HCT116 (cell line): ENCODE data around the gene SARS2. TPM values are rescaled to one million over a fixed set of nuclear protein-coding genes. Genes with fewer than 3 reads are reported as not detected.

ENCODE experiments used
- ATAC-seq: fragments of 200-7000 bp; cut with Tn5 transposase; 2 replicates; pipeline ENCODE4 v1.9.1; 2020; ENCODE audit warnings: mild to moderate bottlenecking, moderate library complexity
- BruUV-seq: library from RNA; stranded (reverse); fragments of 400-500 nt; replicated peaks from 2 replicates; lab custom pipeline; 2021; lab: Mats Ljungman, UMichigan
- CTCF ChIA-PET: fragments of 300-600 bp; sonication (Branson Sonifier 250); formaldehyde crosslinking; loops from one replicate; lab custom pipeline; 2021; ENCODE audit warnings: antibody characterized with exemption; lab: Charles Lee
- POLR2A ChIA-PET: fragments of 300-600, 350-600 bp; sonication (Branson Sonifier 250); formaldehyde crosslinking; loops from one replicate; lab custom pipeline; 2021; ENCODE audit warnings: antibody characterized with exemption; lab: Charles Lee
- RAD21 ChIA-PET, 2 experiments: fragments of 300-600 bp; sonication (Branson Sonifier 250); formaldehyde crosslinking; loops; one replicate each; lab custom pipeline; 2023; ENCODE audit warnings: low total read pairs in 2 of 2; ENCODE audit not compliant: uncharacterized antibody in 2 of 2, unreplicated experiment in 2 of 2, low non-redundant PET in 1 of 2; lab: Charles Lee
- DNase-seq: peaks from one replicate; pipeline ENCODE4 v3.0.0-alpha.2; 2010; ENCODE audit warnings: low read depth, low spot score
- H2AFZ ChIP-seq: fragments of 200-600 bp; shearing (Covaris generic), sonication (generic); 2 replicates; pipeline ENCODE4 v1.6.1; 2017; ENCODE audit warnings: low read depth, mixed run types, mixed read lengths, antibody characterized with exemption, low read length; ENCODE audit not compliant: poor library complexity, severe bottlenecking
- H3K27ac ChIP-seq: 2 replicates; pipeline ENCODE4 v1.5.1; 2012; ENCODE audit warnings: low read depth, low read length
- H3K27me3 ChIP-seq: fragments of 200-600 bp; sonication (generic); 2 replicates; pipeline ENCODE4 v1.6.1; 2016; ENCODE audit warnings: mixed run types, low read length, mixed read lengths; ENCODE audit not compliant: insufficient read depth
- H3K36me3 ChIP-seq, 2 experiments: fragments of 200-500 bp in 1 of 2; fragments of 200-600 bp in 1 of 2; sonication (Bioruptor generic) in 1 of 2; sonication (generic) in 1 of 2; 2 replicates each; pipeline versions ENCODE4 v1.5.1 to v1.6.1; 2014 to 2016; ENCODE audit warnings: low read length in 2 of 2, inconsistent platforms in 1 of 2, mixed read lengths in 1 of 2, mixed run types in 1 of 2; ENCODE audit not compliant: insufficient read depth in 2 of 2, control insufficient read depth in 1 of 2
- H3K4me1 ChIP-seq, 2 experiments: fragments of 200-600 bp in 1 of 2; sonication (generic) in 1 of 2; 2 replicates each; pipeline versions ENCODE4 v1.5.1 to v1.6.1; 2012 to 2017; ENCODE audit warnings: low read length in 2 of 2, inconsistent platforms in 1 of 2, mild to moderate bottlenecking in 1 of 2, mixed read lengths in 1 of 2, mixed run types in 1 of 2, moderate library complexity in 1 of 2; ENCODE audit not compliant: insufficient read depth in 2 of 2, control insufficient read depth in 1 of 2
- H3K4me2 ChIP-seq: fragments of 200-600 bp; sonication (generic); 2 replicates; pipeline ENCODE4 v1.6.1; 2017; ENCODE audit warnings: mixed run types, low read length, mixed read lengths
- H3K4me3 ChIP-seq, 2 experiments: fragments of 200-600 bp in 1 of 2; sonication (generic) in 1 of 2; replicated peaks in 1 of 2; 2 replicates each; pipeline ENCODE4 v1.5.1; 2011 to 2016; ENCODE audit warnings: low read length in 2 of 2, control low read depth in 1 of 2, low read depth in 1 of 2, mild to moderate bottlenecking in 1 of 2, mixed read lengths in 1 of 2, mixed run types in 1 of 2
- H3K79me2 ChIP-seq: fragments of 200-600 bp; sonication (generic); 2 replicates; pipeline ENCODE4 v1.6.1; 2017; ENCODE audit warnings: mild to moderate bottlenecking, mixed run types, low read length, moderate library complexity, mixed read lengths; ENCODE audit not compliant: insufficient read depth
- H3K9ac ChIP-seq: fragments of 200-600 bp; sonication (generic); 2 replicates; pipeline ENCODE4 v1.6.1; 2016; ENCODE audit warnings: low read length, mixed read lengths
- H3K9me2 ChIP-seq: fragments of 200-600 bp; sonication (generic), shearing (Covaris generic); 2 replicates; pipeline ENCODE4 v1.6.1; 2017; ENCODE audit warnings: mixed run types, mild to moderate bottlenecking, moderate library complexity; ENCODE audit not compliant: insufficient read depth
- H3K9me3 ChIP-seq, 2 experiments: fragments of 200-500 bp in 1 of 2; fragments of 200-600 bp in 1 of 2; sonication (Bioruptor generic) in 1 of 2; sonication (generic) in 1 of 2; 2 replicates each; pipeline ENCODE4 v1.6.1; 2014 to 2017; ENCODE audit warnings: low read length in 2 of 2, mixed read lengths in 2 of 2, inconsistent platforms in 1 of 2, low read depth in 1 of 2, mild to moderate bottlenecking in 1 of 2, mixed run types in 1 of 2, moderate library complexity in 1 of 2; ENCODE audit not compliant: control insufficient read depth in 1 of 2, insufficient read depth in 1 of 2
- H4K20me1 ChIP-seq: fragments of 200-600 bp; sonication (generic), shearing (Covaris generic); 2 replicates; pipeline ENCODE4 v1.6.1; 2017; ENCODE audit warnings: mixed run types, mild to moderate bottlenecking, moderate library complexity; ENCODE audit not compliant: insufficient read depth
- CBX3 ChIP-seq: IDR thresholded peaks from 2 replicates; pipeline ENCODE4 v1.6.1; 2012; ENCODE audit warnings: low read depth
- CEBPB ChIP-seq: IDR thresholded peaks from 2 replicates; pipeline ENCODE4 v1.6.1; 2012; ENCODE audit warnings: low read depth
- ELF1 ChIP-seq: IDR thresholded peaks from 2 replicates; pipeline ENCODE4 v1.6.1; 2012; ENCODE audit warnings: low read depth, borderline replicate concordance
- EZH2phosphoT487 ChIP-seq: fragments of 200-600 bp; IDR thresholded peaks from 2 replicates; pipeline ENCODE4 v1.6.1; 2018; ENCODE audit warnings: antibody characterized with exemption, borderline replicate concordance
- JUND ChIP-seq: IDR thresholded peaks from 2 replicates; pipeline ENCODE4 v1.6.1; 2012
- POLR2A ChIP-seq: IDR thresholded peaks from 2 replicates; pipeline ENCODE4 v1.7.0; 2011; ENCODE audit warnings: borderline replicate concordance; ENCODE audit not compliant: insufficient read depth, insufficient read length; ENCODE audit errors: extremely low read depth
- POLR2AphosphoS5 ChIP-seq: IDR thresholded peaks from 2 replicates; pipeline ENCODE4 v1.6.1; 2011; ENCODE audit warnings: mild to moderate bottlenecking, low read depth, low read length, moderate library complexity
- SIN3A ChIP-seq: IDR thresholded peaks from 2 replicates; pipeline ENCODE4 v1.6.1; 2012; ENCODE audit warnings: low read depth
- SP1 ChIP-seq: IDR thresholded peaks from 2 replicates; pipeline ENCODE4 v1.6.1; 2012; ENCODE audit warnings: low read depth
- SRF ChIP-seq: IDR thresholded peaks from 2 replicates; pipeline ENCODE4 v1.6.1; 2012; ENCODE audit warnings: low read depth
- TCF7L2 ChIP-seq: IDR thresholded peaks from 2 replicates; pipeline ENCODE4 v1.7.0; 2011; ENCODE audit warnings: borderline replicate concordance, inconsistent platforms; ENCODE audit not compliant: insufficient read depth, insufficient read length; ENCODE audit errors: extremely low read depth
- YY1 ChIP-seq: IDR thresholded peaks from 2 replicates; pipeline ENCODE4 v1.6.1; 2011; ENCODE audit warnings: low read length, low read depth, moderate library complexity, mild to moderate bottlenecking; ENCODE audit not compliant: insufficient replicate concordance; ENCODE audit errors: extremely low read depth
- ZFX ChIP-seq: fragments of 450-650 bp; IDR thresholded peaks from 2 replicates; pipeline ENCODE4 v1.6.1; 2017
- ZNF274 ChIP-seq: fragments of 200-500 bp; sonication (Bioruptor generic); IDR thresholded peaks from 2 replicates; pipeline ENCODE4 v1.6.1; 2014; ENCODE audit warnings: mild to moderate bottlenecking, low read depth, low read length, inconsistent platforms
- intact Hi-C: fragments of 100-400 bp; cut with micrococcal nuclease; formaldehyde crosslinking; loops from 2 replicates; pipeline ENCODE4 v1.10.0; 2022
- total RNA-seq: library from RNA; stranded (reverse); gene quantifications from one replicate; pipeline ENCODE4 v1.2.1, GENCODE V29; 2021; ENCODE audit not compliant: unreplicated experiment
- TF ChIP-seq, protein P1 (sequence below): IDR thresholded peaks from 2 replicates; pipeline ENCODE4 v1.6.1; 2012

Gene SARS2
- total RNA-seq, 1 experiment from 2014 or later: 58.2 TPM

DNA sequence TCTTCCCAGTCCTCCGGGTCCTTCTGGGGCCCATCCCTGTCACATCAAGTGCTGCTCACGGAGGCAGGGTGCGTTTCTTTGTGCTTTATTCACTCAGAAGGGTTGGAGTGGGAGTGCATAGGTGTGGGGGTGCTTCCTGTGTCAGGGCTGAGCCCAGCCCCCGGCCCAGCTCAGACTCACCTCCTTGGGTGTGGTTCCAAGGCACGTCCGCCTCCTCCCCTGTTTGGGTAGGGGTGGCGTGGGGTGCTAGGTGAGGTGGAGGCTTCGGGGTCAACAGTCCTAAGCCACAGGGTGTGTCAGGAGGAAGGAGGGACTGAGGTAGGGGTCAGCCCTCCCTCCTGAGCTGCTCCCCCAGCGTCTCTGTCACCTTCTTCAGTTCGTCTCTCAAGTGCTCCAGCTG is 21.7 kb downstream of the SARS2 start:
- RAD21 ChIA-PET: no interaction called here
- H4K20me1 ChIP-seq: no peaks in the 10 kb centered on the region
- H3K27me3 ChIP-seq: no peaks in the 10 kb centered on the region
- ATAC-seq (no peak), DNase-seq (no peak)
- H3K27ac ChIP-seq: no peak overlapping the region
- H3K4me3 ChIP-seq: no peak overlapping the region
- H3K9me3 ChIP-seq: no peaks in the 10 kb centered on the region
- CTCF ChIA-PET: interaction anchor here (1.4 kb wide), 1 partner anchor 21 kb away, joined by 3 read pairs; the partner anchor contains the start of genes MRPS12 and SARS2
- intact Hi-C loops: no loop called here
- BruUV-seq: no TSS peak
- no peaks in the 10 kb centered on the region for H3K79me2 ChIP-seq
- no peaks in the 10 kb centered on the region for H3K9me2 ChIP-seq
- TF ChIP-seq JUND: no peak
- no peak for TF ChIP-seq EZH2phosphoT487
- TF ChIP-seq POLR2A: no peak
- TF ChIP-seq CBX3: no peak
- TF ChIP-seq, protein P1, sequence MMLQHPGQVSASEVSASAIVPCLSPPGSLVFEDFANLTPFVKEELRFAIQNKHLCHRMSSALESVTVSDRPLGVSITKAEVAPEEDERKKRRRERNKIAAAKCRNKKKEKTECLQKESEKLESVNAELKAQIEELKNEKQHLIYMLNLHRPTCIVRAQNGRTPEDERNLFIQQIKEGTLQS: no peak
- no peak for TF ChIP-seq POLR2AphosphoS5
- TF ChIP-seq SRF: no peak
- TF ChIP-seq ZNF274: no peak
- TF ChIP-seq SP1: no peak
- no peak for TF ChIP-seq YY1
- no peak for TF ChIP-seq TCF7L2
- no peak for TF ChIP-seq ELF1
- no peak for TF ChIP-seq CEBPB
- TF ChIP-seq ZFX: no peak
- no peak for TF ChIP-seq SIN3A
- TF ChIP-seq, all 23 proteins: peak for 0
- H2AFZ ChIP-seq: no peak overlapping the region
- no peak overlapping the region for H3K9ac ChIP-seq
- no peak overlapping the region for H3K4me2 ChIP-seq
- POLR2A ChIA-PET: no interaction called here
- H3K36me3 ChIP-seq: peaks cover 0 to 16% of the 10 kb centered on the region in 2 experiments; a peak in 1 of 4 replicates
- no peaks in the 10 kb centered on the region for H3K4me1 ChIP-seq
